Vagina (tissue), 2 donors: ENCODE data around the gene C7.

Experiments used
- POLR2A ChIP-seq, 2 donors: fragments of 450-650 bp; IDR thresholded peaks; one replicate each; pipeline ENCODE4 v1.6.1; 2017; ENCODE audit warnings: antibody characterized with exemption in 2 of 2, mild to moderate bottlenecking in 2 of 2, moderate library complexity in 2 of 2
- POLR2AphosphoS5 ChIP-seq, 2 donors: sonication (generic); formaldehyde crosslinking; IDR thresholded peaks; one replicate each; pipeline ENCODE4 v1.9.0; 2017; ENCODE audit warnings: antibody characterized with exemption in 2 of 2, mild to moderate bottlenecking in 2 of 2, low read depth in 1 of 2; ENCODE audit not compliant: insufficient read depth in 1 of 2
- TF ChIP-seq, protein P1 (sequence below), 3 experiments: fragments of 450-650 bp in 2 of 3; fragments of 200-600 bp in 1 of 3; sonication (generic) in 1 of 3; IDR thresholded peaks; one replicate each; pipeline ENCODE4 v1.5.1; 2017 to 2019; ENCODE audit warnings: antibody characterized with exemption in 3 of 3, mild to moderate bottlenecking in 2 of 3, moderate library complexity in 2 of 3

DNA sequence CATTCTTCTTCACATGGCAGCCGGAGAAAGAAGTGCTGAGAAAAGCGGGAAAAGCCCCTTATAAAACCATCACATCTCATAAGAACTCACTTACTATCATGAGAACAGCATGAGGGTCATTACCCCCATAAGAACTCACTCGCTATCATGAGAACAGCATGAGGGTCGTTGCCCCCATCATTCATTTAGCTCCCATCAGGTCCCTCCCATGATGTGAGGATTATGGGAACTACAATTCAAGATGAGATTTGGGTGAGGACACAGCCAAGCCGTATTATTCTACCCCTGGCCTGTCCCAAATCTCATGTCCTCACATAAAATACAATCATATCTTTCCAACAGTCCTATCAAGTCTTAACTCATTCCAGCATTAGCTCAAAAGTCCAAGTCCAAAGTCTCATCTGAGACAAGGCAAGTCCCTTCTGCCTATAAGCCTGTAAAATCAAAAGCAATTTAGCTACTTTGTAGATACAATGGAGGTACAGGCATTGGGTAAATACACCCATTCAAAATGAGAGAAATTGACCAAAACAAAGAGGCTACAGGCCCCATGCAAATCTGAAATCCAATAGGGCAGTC is 82.8 kb downstream of the C7 start:
- TF ChIP-seq, protein P1, sequence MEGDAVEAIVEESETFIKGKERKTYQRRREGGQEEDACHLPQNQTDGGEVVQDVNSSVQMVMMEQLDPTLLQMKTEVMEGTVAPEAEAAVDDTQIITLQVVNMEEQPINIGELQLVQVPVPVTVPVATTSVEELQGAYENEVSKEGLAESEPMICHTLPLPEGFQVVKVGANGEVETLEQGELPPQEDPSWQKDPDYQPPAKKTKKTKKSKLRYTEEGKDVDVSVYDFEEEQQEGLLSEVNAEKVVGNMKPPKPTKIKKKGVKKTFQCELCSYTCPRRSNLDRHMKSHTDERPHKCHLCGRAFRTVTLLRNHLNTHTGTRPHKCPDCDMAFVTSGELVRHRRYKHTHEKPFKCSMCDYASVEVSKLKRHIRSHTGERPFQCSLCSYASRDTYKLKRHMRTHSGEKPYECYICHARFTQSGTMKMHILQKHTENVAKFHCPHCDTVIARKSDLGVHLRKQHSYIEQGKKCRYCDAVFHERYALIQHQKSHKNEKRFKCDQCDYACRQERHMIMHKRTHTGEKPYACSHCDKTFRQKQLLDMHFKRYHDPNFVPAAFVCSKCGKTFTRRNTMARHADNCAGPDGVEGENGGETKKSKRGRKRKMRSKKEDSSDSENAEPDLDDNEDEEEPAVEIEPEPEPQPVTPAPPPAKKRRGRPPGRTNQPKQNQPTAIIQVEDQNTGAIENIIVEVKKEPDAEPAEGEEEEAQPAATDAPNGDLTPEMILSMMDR (IDR thresholded peaks at IDR 0.05): no peak
- TF ChIP-seq POLR2AphosphoS5 (IDR thresholded peaks at IDR 0.05; ENCODE audit: insufficient read depth in 1 of 2, low read depth in 1 of 2): no peak
- no peak for TF ChIP-seq POLR2A (IDR thresholded peaks at IDR 0.05)
